HG03039 (cell line): ENCODE results near the gene DTNB.

Source experiments
- ATAC-seq: cut with Tn5 transposase; IDR thresholded peaks from one replicate; pipeline ENCODE4 v1.9.1; 2021; ENCODE audit warnings: mild to moderate bottlenecking, moderate library complexity; ENCODE audit not compliant: unreplicated experiment

Gene DTNB

GRCh38 chr2:25332571-25332970, 340.8 kb downstream of the DTNB start:
- ATAC-seq, result no peak

- ATAC-seq, result no peak
These were observed 341.6 kb downstream of the DTNB start for GRCh38 chr2:25331686-25332365.

- ATAC-seq, result no peak
These were observed 342.4 kb downstream of the DTNB start for GRCh38 chr2:25330937-25331336.

- ATAC-seq, result no peak
These were observed 343.1 kb downstream of the DTNB start for GRCh38 chr2:25330273-25330672.

- ATAC-seq, result no peak
These were observed 345.0 kb downstream of the DTNB start for GRCh38 chr2:25328152-25329085.
